Measurements from ENCODE around the gene KLF18. TPM values are rescaled to one million over a fixed set of nuclear protein-coding genes. Genes with fewer than 3 reads are reported as not detected.
"Not testable (repeated sequence)": the region's sequence is repeated elsewhere in the genome, so short reads cannot be mapped to it uniquely, and the experiment has no call there.

The KLF18 gene
- total RNA-seq, 1 donor from 2014 or later, result not detected

- DNase-seq (ENCODE audit: low spot score), result no peak
These were observed 21.0 kb downstream of the KLF18 start for GRCh38 chr1:44120398-44120949.

DNA sequence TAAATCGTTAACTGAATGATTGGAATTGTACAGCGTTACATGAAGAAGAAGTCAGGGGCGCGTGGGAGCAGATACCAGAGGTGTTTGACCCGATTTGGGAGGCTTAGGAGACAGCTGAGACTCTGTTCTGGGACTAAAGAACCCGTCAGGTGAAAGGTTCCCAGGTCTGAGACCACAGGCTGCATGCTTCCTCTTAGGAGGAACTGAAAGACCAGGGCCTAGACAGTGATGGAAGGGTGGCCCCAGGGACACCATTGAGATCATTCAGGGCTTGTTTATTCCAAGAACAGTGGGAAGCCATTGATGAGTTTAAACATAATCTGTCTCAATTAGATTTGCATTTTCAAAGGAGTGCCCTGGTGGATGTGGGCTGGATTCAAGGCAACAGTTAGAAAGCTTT, 21.9 kb downstream of the KLF18 start:
- no peak for DNase-seq (ENCODE audit: low spot score)

DNA sequence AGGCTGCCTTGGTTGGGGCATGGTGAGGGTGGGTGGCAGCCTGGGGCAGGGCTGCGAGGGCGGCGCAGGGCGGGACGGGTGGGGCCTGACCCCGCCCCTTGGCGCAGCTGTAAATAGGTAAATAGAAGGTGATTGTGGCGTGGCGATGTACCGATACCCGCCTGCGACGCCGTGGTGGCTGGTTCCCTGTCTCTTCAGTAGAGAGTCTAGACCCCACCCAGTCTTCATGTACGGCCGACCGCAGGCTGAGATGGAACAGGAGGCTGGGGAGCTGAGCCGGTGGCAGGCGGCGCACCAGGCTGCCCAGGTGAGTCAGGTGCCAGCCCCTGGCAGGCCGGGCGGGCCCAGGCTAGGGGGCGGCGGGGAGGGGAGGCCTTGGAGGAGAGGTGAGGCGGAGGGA, 22.7 kb downstream of the KLF18 start, which contains the start of gene KLF17:
KLF17 (plus strand) TSS at position 140 of the 400 bp plus-strand sequence; CDS start at position 227, 87 bp downstream.
- no peak for DNase-seq (ENCODE audit: low spot score)

GRCh38 chr1:44117272-44117671, 24.2 kb downstream of the KLF18 start:
- DNase-seq (ENCODE audit: low spot score), result not testable (repeated sequence)

- DNase-seq (ENCODE audit: low spot score), result no peak
These were observed 27.3 kb downstream of the KLF18 start for GRCh38 chr1:44114098-44114497.

DNA sequence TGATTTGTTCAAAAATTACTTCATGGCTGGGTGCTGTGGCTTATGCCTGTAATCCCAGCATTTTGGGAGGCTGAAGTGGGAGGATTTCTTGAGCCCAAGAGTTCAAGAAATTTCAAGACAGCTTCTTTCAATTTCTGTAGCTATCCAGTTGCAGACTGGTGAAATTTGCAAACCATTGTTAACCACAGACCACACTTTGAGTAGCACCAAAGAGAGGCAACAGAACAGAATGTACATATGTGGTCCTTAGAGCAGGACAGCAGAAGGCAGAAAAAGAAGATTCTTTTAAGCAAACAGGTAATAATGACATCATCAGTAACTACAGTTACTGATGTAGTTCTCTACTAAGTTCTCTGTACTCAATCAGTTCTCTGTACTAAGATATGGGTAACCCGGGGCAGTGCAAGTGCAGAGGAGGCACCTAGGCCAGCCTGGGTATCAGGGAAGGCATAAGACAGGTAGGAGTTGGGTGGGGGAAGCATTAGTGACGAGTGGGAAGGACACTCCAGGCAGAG, 28.3 kb downstream of the KLF18 start:
- no peak for DNase-seq (ENCODE audit: low spot score)

DNA sequence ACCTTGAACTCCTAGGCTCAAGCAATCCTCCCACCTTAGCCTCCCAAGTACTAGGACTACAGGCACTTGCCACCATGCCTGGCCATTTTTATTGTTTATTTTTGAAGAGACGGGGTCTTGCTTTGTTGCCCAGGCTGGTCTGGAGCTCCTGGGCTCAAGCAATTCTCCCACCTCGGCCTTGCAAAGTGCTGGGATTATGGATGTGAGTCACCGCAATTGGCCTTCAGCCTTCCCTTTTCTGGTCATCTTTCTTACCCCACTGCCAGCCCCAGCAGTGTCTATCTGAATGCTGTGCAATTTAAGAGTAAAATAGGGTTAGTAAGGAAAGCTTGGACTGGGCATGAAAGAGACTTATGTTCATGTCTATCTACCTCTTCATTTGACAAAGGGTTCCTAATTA, 28.9 kb downstream of the KLF18 start:
- no peak for DNase-seq (ENCODE audit: low spot score)

DNA sequence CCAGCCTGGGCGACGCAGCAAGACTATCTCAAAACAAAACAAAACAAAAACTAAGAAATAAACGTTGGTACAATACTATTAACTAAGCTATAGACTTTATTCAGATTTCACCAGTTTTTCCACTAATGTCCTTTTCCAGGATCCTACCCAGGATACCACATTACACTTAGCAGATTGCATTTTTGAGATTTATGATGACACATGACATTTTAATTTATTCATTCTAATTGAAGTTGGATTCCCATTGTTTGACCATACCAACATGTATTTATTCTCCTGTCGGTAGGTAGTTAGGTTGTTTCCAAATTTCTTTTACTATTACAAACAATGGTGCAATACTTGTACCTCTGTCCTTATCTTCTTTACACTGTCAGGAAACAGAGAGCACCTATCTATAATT, 29.6 kb downstream of the KLF18 start:
- DNase-seq (ENCODE audit: low spot score), result no peak

DNA sequence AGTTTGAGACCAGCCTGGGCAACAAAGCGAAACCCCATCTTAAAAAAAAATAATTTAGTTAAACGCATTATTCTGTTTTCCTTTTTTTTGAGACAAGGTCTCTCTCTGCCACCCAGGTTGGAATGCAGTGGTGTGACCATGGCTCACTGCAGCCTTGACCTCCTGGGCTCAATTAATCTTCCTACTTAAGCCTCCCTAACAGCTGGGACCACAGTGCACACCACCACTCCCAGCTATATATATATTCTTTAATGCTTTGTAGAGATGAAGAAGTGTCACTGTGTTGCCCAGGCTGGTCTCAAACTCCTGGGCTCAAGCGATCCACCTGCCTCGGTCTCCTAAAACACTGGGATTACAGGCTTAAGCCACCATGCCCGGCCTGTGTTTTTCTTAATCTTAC, 30.5 kb downstream of the KLF18 start:
- DNase-seq (ENCODE audit: low spot score), result no peak

- DNase-seq (ENCODE audit: low spot score), result no peak
These were observed 32.5 kb downstream of the KLF18 start for GRCh38 chr1:44108971-44109370.

DNA sequence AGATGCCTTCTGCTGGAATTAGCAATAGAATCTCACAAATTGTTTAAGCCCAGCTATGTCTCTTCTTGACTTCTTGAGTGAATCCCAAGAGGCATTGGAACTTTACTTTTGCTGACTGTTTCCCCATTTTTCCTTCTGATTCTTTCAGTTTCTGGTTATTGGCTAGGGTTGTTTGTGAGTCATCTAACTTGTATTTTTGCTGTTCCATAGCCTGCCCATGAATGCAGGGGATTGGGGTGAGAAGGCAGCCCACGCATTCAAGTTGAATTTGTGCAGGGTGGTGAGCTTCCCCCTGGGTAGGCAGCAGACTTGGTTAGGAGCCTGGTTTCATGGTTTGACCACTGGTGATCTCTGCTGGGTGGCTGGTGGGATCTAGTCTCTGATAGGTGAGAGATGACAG, 33.2 kb downstream of the KLF18 start:
- no peak for DNase-seq (ENCODE audit: low spot score)

DNA sequence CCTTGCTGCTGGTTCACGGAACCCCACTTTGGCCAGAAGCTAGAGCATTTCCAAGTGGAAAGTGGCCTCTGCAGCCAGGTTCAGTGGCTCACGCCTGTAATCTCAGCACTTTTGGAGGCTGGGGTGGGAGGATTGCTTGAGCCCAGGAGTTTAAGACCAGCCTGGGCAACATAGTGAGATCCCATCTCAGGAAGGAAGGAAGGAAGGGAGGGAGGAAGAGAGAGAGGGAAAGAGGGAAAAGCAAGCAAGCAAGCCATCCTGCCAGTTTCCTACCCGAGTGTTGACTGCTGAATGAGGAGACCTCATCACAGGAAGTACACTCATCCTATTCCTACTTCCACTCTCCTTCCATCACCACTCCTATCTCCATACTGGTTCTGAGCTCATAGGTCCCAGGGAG, 35.6 kb downstream of the KLF18 start:
- DNase-seq (ENCODE audit: low spot score), result no peak

GRCh38 chr1:44103270-44104131, 37.9 kb downstream of the KLF18 start:
- DNase-seq (ENCODE audit: low spot score), result no peak

DNA sequence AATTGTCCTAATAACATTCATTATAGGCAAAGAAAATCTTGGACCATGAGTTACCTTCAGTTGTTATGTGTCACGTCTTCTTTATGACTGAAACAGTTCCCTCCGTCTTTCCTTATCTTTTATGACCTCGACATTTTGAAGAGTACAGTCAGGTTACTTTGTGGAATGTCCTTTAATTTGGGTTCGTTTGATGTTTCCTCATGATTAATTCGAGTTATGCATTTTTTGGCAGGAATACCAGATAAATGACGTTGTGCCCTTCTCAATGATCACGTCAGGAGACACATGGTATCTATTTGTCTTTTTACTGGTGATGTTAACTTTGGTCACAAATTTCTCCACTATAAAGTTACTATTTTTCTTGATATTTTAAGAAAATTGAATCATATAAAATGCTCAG, 40.1 kb downstream of the KLF18 start:
- no peak for DNase-seq (ENCODE audit: low spot score)

GRCh38 chr1:44100183-44100868, 41.1 kb downstream of the KLF18 start:
- no peak for DNase-seq (ENCODE audit: low spot score)

- DNase-seq (ENCODE audit: low spot score), result no peak
These were observed 47.4 kb downstream of the KLF18 start for GRCh38 chr1:44094047-44094446.

- DNase-seq (ENCODE audit: low spot score), result no peak
These were observed 50.8 kb downstream of the KLF18 start for GRCh38 chr1:44090429-44091252.

DNA sequence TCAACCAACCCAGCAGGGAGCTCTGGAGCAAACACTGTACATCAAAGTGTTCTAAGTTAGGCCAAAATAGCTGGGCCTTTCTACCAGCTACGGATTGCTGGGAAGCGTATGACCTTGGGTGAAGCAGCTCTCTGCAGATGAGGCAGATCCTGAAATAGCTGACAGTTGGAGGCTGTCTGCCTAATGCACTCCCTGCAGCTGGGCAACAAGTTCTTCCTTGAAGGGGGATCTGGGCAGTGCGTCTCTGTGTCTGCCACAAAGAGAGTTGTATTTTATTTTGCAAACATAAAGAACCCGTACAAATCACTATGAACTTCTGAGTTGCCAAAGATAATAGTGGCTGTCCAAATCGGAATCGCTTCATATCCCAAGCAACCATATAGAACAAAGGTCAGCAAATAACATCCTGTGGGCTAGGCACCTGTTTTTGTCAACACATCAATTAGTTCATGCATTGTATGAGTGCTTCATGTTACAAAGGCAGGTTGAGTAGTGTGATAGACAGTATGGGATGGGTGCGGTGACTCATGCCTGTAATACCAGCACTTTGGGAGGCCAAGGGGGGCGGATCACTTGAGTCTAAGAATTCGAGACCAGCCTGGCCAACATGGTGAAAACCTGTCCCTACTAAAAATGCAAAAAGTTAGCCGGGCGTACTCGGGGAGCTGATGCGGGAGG, 51.9 kb downstream of the KLF18 start:
- no peak for DNase-seq (ENCODE audit: low spot score)

Data from ureter (tissue), 1 donor.